GM12875 (cell line): Measurements from ENCODE around the gene CLVS2.

Source experiments
- H3K4me3 ChIP-seq: one replicate; pipeline ENCODE4 v1.5.1; 2011; ENCODE audit warnings: low read depth, low read length, control low read depth
- TF ChIP-seq, protein P1 (sequence below): IDR thresholded peaks from 2 replicates; pipeline ENCODE4 v1.5.1; 2011; ENCODE audit warnings: low read depth, mild to moderate bottlenecking, control low read depth, inconsistent platforms, low read length, moderate library complexity, borderline replicate concordance; ENCODE audit not compliant: insufficient read depth

The CLVS2 gene

DNA sequence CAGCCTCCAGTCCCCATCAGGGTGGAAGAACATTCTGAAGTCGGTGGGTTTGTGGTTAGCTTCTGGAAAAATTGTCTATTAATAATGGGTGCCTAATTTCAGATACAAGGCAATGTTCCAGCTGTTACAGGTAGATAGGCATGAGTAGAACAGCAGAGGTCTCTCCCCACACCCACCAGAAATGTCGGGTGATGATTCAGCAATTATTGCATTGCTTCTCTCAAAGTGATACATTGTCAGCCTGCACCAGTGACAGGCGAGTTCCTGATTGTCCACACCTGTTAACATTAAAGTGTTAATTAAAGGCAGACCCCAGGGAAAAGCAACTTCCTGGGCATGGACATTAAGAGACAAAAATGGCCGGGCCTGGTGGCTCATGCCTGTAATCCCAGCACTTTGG lies 18.9 kb upstream of the CLVS2 start:
- no peak overlapping the region for H3K4me3 ChIP-seq
- TF ChIP-seq, protein P1, sequence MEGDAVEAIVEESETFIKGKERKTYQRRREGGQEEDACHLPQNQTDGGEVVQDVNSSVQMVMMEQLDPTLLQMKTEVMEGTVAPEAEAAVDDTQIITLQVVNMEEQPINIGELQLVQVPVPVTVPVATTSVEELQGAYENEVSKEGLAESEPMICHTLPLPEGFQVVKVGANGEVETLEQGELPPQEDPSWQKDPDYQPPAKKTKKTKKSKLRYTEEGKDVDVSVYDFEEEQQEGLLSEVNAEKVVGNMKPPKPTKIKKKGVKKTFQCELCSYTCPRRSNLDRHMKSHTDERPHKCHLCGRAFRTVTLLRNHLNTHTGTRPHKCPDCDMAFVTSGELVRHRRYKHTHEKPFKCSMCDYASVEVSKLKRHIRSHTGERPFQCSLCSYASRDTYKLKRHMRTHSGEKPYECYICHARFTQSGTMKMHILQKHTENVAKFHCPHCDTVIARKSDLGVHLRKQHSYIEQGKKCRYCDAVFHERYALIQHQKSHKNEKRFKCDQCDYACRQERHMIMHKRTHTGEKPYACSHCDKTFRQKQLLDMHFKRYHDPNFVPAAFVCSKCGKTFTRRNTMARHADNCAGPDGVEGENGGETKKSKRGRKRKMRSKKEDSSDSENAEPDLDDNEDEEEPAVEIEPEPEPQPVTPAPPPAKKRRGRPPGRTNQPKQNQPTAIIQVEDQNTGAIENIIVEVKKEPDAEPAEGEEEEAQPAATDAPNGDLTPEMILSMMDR: no peak

DNA sequence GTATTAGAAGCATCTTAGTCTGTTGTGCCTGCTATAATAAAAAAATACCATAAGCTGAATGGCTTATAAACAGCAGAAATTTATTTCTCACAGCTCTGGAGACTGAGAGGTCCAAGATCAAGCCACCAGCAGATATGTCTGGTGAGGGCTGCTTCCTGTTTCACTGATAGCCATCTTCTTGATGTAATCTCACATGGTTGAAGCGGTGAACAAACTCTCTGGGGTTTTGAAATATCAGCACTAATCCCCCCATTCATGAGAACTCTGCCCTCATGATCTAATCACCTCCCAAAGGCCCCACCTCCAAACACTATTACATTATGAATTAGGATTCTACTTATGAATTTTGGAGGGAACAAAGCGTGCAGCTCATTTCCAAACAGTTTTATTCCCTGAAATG lies 11.6 kb upstream of the CLVS2 start:
- H3K4me3 ChIP-seq: no peak overlapping the region
- TF ChIP-seq, protein P1: no peak

DNA sequence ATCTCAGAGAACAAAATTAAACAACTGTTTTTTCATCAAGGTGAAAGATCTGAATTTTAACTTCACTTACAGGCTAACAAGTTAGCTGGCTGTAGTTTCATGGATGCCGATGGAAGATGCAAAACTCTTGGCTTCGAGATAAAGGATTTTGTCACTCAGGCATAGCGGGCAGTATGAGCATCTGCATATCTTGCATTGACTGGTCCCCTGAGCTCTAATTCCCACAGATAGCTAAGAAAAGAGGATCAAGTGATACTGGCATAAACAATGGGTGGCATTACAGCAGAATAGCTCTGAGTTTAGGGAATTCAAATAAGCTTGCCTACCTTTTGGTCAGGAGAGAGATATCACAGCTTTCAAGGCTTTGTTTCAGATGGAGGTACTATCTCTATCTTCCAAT lies 1.8 kb upstream of the CLVS2 start:
- no peak overlapping the region for H3K4me3 ChIP-seq
- TF ChIP-seq, protein P1: no peak

DNA sequence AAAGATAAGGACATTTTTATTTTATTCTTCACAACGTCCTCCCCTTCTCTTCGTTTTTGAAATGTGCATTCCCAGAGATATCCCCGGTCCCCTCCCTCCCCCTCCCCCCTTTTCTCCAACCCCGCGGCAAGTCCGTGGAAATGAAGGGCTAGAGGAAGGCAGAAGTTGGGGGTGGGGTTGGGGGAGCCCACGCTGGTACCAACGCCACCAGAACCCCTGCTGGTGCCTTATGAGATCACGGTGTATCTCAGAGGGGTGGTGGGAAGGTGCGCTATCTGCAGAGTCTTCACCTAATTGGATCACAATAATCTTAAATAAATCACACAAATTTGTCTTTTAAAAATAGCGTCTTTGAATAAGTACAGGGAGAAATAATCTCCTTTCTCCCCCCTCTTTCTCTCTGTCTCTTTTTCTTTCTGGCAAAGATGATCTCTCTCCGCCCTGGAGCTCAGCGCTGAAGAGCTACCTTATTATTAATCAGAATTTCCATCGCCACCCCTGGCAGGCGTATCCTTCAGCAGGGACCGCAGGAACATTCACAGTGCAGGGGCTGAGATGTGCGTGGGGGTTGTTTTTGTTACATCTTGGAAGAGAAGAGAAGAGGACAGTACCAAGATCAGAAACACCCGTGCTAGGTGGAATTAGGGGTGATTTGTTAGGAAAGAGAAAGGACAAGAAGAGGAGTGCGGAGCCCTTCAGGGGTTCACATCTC lies 915 bp downstream of the CLVS2 start:
- TF ChIP-seq, protein P1: no peak
- H3K4me3 ChIP-seq: no peak overlapping the region

DNA sequence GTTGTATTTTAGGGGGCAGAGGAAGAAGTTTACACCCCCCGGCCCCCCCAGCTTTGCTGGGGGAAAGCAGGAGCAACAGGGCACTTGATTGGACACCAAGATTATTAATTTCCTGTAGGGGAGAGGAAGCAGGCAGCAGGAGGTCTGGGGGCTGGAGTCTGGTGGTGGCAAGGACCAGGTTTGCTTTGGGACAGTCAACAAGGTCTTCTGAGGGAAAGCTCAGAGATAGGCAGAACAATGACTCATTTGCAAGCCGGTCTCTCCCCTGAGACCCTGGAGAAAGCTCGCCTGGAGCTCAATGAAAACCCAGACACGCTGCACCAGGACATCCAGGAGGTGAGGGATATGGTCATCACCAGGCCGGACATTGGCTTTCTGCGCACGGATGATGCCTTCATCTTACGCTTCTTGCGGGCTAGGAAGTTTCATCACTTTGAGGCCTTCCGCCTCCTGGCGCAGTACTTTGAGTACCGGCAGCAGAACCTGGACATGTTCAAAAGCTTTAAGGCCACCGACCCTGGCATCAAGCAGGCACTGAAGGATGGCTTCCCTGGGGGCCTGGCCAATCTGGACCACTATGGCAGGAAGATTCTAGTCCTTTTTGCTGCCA lies 1.6 kb downstream of the CLVS2 start:
- TF ChIP-seq, protein P1: no peak
- H3K4me3 ChIP-seq: no peak overlapping the region

DNA sequence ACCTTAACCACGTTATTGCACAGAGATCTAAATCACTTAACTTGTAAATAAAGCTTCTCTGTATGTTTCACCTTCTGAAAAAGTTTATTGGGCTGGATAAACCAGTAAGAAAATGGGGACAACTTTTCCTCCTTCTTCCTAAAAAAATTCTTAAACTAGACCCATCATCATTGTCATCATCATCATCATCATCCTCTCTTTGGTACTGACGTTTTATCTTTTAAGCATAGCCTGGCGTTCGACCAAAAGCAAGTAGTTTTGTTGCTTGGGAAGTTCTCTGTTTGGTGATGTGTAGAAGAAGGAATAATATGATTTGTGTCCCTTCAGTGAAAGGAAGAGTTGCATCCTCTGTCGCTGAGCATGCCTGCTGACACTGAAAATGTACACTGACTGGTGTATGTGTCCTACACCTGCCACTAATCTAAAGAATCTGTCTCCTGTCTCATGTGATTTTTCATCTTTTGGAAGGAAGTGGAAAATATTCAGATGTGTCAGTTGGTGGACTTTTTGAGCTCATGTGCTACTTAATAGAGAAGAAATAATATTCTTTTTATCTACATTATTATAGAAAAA lies 2.5 kb downstream of the CLVS2 start:
- no peak overlapping the region for H3K4me3 ChIP-seq

More for the DNA sequence above, 2.5 kb downstream of the CLVS2 start:
- TF ChIP-seq, protein P1: no peak
